NB4 (cell line): ENCODE measurements around the gene FKBP1B.
"Not testable (repeated sequence)": the region's sequence is repeated elsewhere in the genome, so short reads cannot be mapped to it uniquely, and the experiment has no call there.

Source experiments
- DNase-seq: peaks from one replicate; pipeline ENCODE4 v3.0.0; 2010; ENCODE audit warnings: low read depth
- H3K4me3 ChIP-seq: one replicate; pipeline ENCODE4 v1.5.1; 2011; ENCODE audit warnings: mild to moderate bottlenecking, low read depth, low read length, moderate library complexity
- CTCF ChIP-seq: IDR thresholded peaks from one replicate; pipeline ENCODE4 v1.5.1; 2012; ENCODE audit warnings: low read depth, low read length
- MYC ChIP-seq: IDR thresholded peaks from 2 replicates; pipeline ENCODE4 v1.6.1; 2011; ENCODE audit warnings: low read depth, low read length
- POLR2A ChIP-seq: IDR thresholded peaks from 2 replicates; pipeline ENCODE4 v1.6.1; 2011; ENCODE audit warnings: mild to moderate bottlenecking; ENCODE audit not compliant: insufficient read length; ENCODE audit errors: extremely low read depth
- TF ChIP-seq, protein P1 (sequence below): IDR thresholded peaks from 2 replicates; pipeline ENCODE4 v1.6.1; 2011; ENCODE audit warnings: low read depth, low read length

Gene FKBP1B

DNA sequence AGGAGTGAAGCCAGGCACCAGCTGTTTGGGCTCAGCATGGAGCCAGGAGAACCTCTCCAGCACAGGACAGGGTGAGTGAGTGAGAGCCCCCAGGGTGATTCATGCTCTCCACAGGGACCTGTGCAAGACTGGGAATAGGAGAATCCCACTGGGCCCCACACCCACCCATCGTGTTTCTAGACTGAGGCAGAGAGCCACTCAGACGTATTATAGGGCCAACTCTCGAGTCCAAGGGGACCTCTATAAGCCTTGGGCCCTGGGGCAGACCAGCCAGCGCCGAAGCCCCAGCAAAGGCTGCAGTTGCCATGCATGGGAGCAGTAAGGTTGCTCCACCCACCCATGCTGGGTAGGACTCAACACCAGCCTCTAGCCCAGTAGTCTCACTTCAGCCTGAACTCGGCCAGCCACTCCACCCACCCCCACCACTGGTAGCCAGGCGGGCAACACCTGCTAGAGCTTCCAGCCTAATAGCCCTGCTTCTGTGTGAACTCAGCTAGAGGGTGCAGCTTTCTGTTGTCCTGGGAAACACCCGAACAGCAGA lies 54.6 kb downstream of the FKBP1B start:
- DNase-seq = no peak
- no peak overlapping the region for H3K4me3 ChIP-seq
- no peak for TF ChIP-seq CTCF
- no peak for TF ChIP-seq MYC
- TF ChIP-seq POLR2A = no peak
- TF ChIP-seq, protein P1, sequence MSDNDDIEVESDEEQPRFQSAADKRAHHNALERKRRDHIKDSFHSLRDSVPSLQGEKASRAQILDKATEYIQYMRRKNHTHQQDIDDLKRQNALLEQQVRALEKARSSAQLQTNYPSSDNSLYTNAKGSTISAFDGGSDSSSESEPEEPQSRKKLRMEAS = no peak

- TF ChIP-seq POLR2A (no peak), CTCF (no peak), MYC (no peak)
- TF ChIP-seq, protein P1 = no peak
- no peak for DNase-seq
- H3K4me3 ChIP-seq = no peak overlapping the region
These were observed 55.4 kb downstream of the FKBP1B start for GRCh38 chr2:24104906-24105305.

DNA sequence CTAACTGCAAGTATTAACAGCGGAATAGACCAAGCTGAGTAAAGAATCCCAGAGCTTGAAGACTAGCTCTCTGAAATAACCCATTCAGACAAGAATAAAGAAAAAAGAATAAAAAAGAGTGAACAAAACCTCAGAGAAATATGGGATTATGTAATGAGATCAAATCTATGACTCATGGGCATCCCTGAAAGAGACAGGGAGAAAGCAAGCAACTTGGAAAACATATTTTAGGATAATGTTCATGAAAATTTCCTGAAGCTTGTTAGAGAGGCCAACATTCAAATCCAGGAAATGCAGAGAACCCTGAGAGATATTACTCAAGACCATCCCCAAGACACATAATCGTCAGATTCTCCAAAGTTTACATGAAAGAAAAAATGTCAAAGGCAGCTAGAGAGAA lies 56.3 kb downstream of the FKBP1B start:
- no peak for DNase-seq
- TF ChIP-seq CTCF (no peak), MYC (no peak), POLR2A (no peak)
- TF ChIP-seq, protein P1 = no peak
- no peak overlapping the region for H3K4me3 ChIP-seq

DNA sequence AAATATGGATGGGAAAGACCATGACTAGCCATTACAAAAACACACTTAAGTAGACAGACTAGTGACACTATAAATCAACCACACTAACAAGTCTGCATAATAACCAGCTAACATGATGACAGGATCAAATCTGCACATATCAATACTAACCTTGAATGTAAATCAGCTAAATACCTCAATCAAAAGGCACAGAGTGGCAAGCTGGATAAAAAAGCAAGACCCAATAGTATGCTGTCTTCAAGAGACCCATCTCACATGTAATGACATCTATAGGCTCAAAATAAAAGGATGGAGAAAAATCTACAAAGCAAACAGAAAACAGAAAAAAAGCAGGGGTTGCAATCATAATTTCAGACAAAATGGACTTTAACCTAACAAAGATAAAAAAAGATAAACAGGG lies 57.2 kb downstream of the FKBP1B start:
- no peak for DNase-seq
- H3K4me3 ChIP-seq = no peak overlapping the region
- TF ChIP-seq, protein P1 = no peak
- no peak for TF ChIP-seq POLR2A
- TF ChIP-seq CTCF = no peak
- no peak for TF ChIP-seq MYC

DNA sequence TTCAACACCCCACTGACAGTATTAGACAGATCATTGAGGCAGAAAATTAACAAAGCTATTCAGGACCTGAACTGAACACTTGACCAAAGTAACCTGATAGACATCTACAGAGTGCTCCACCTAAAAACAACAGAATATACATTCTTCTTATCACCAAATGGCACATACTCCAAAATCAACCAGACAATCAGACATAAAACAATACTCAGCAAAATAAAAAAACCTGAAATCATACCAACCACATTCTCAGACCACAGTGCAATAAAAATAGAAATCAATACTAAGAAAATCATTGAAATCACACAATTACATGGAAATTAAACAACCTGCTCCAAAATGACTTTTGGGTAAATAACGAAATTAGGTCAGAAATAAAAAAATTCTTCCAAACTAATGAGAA lies 57.8 kb downstream of the FKBP1B start:
- DNase-seq = no peak
- TF ChIP-seq, protein P1 = no peak
- no peak for TF ChIP-seq CTCF
- no peak for TF ChIP-seq POLR2A
- TF ChIP-seq MYC = no peak
- H3K4me3 ChIP-seq = no peak overlapping the region

DNA sequence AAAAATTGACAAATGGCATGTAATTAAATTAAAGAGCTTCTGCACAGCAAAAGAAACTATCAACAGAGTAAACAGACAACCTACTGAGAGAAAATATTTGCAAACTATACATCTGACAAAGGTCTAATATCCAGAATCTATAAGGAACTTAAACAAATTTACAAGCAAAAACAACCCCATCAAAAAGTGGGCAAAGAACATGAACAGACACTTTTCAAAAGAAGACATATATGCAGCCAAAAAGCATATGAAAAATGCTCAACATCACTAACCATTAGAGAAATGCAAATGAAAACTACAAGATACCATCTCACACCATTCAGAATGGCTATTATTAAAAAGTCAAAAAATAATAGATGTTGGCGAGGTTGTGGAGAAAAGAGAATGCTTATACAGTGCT lies 59.9 kb downstream of the FKBP1B start:
- DNase-seq, H3K4me3 ChIP-seq: not testable (repeated sequence)
